Smooth muscle cell (in vitro differentiated cells): ENCODE results near the gene ROMO1. TPM values are rescaled to one million over a fixed set of nuclear protein-coding genes. Genes with fewer than 3 reads are reported as not detected.

Source experiments
- DNase-seq: peaks from one replicate; lab custom pipeline; 2025; ENCODE audit not compliant: unreplicated experiment; lab: John Stamatoyannopoulos, UW
- H2AFZ ChIP-seq: fragments of 200-600 bp; sonication (generic); 2 replicates; pipeline ENCODE4 v1.6.0; 2016; ENCODE audit warnings: antibody characterized with exemption, low read depth, mild to moderate bottlenecking
- H3F3A ChIP-seq: fragments of 200-600 bp; sonication (generic); 2 replicates; pipeline ENCODE4 v1.6.0; 2017; ENCODE audit warnings: antibody characterized with exemption, low read depth
- H3K27ac ChIP-seq: fragments of 200-600 bp; sonication (generic); 2 replicates; pipeline ENCODE4 v1.5.1; 2016; ENCODE audit warnings: low read depth, mild to moderate bottlenecking
- H3K27me3 ChIP-seq: fragments of 200-600 bp; sonication (generic); 2 replicates; pipeline ENCODE4 v1.6.1; 2016; ENCODE audit warnings: low read depth, mild to moderate bottlenecking
- H3K36me3 ChIP-seq: fragments of 200-600 bp; sonication (generic); 2 replicates; pipeline ENCODE4 v1.5.1; 2016; ENCODE audit warnings: low read depth
- H3K4me1 ChIP-seq: fragments of 200-600 bp; sonication (generic); 2 replicates; pipeline ENCODE4 v1.5.1; 2016; ENCODE audit warnings: low read depth
- H3K4me2 ChIP-seq: fragments of 200-600 bp; sonication (generic); 2 replicates; pipeline ENCODE4 v1.6.0; 2016; ENCODE audit warnings: mild to moderate bottlenecking
- H3K4me3 ChIP-seq: fragments of 200-600 bp; sonication (generic); 2 replicates; pipeline ENCODE4 v1.5.1; 2016; ENCODE audit warnings: mild to moderate bottlenecking
- H3K79me2 ChIP-seq: fragments of 200-600 bp; sonication (generic); 2 replicates; pipeline ENCODE4 v1.6.0; 2016; ENCODE audit warnings: low read depth, mild to moderate bottlenecking
- H3K9ac ChIP-seq: fragments of 200-600 bp; sonication (generic); 2 replicates; pipeline ENCODE4 v1.6.0; 2016; ENCODE audit warnings: low read depth
- H3K9me3 ChIP-seq: fragments of 200-600 bp; sonication (generic); replicated peaks from 2 replicates; pipeline ENCODE4 v1.5.1; 2016; ENCODE audit warnings: low read depth
- H4K20me1 ChIP-seq: fragments of 200-600 bp; sonication (generic); 2 replicates; pipeline ENCODE4 v1.6.0; 2016; ENCODE audit warnings: low read depth
- CTCF ChIP-seq: fragments of 200-600 bp; sonication (generic); IDR thresholded peaks from 2 replicates; pipeline ENCODE4 v1.5.1; 2017; ENCODE audit warnings: borderline replicate concordance, mild to moderate bottlenecking, antibody characterized with exemption; ENCODE audit not compliant: insufficient read depth, poor library complexity, severe bottlenecking
- WGBS: methylation state at CpG from one replicate; pipeline ENCODE4 v1.1.7; 2016; ENCODE audit warnings: low lambda C conversion rate; 5-methylcytosine and 5-hydroxymethylcytosine counted together
- polyA plus RNA-seq: library from polyadenylated mRNA; unstranded; fragments of >200 nt; fragmentation: Nextera tagmentation; extraction: Ambion mirVana; gene quantifications from 2 replicates; pipeline ENCODE4 v1.2.1, GENCODE V29; 2016
- total RNA-seq: library from RNA; depleted of rRNA; stranded (reverse); fragments of >200 nt; gene quantifications from 2 replicates; pipeline ENCODE4 v1.2.3, GENCODE V29; 2014

ROMO1 gene
- total RNA-seq = 252 and 523 TPM in 2 replicates
- 694 and 771 TPM in 2 replicates for polyA plus RNA-seq

DNA sequence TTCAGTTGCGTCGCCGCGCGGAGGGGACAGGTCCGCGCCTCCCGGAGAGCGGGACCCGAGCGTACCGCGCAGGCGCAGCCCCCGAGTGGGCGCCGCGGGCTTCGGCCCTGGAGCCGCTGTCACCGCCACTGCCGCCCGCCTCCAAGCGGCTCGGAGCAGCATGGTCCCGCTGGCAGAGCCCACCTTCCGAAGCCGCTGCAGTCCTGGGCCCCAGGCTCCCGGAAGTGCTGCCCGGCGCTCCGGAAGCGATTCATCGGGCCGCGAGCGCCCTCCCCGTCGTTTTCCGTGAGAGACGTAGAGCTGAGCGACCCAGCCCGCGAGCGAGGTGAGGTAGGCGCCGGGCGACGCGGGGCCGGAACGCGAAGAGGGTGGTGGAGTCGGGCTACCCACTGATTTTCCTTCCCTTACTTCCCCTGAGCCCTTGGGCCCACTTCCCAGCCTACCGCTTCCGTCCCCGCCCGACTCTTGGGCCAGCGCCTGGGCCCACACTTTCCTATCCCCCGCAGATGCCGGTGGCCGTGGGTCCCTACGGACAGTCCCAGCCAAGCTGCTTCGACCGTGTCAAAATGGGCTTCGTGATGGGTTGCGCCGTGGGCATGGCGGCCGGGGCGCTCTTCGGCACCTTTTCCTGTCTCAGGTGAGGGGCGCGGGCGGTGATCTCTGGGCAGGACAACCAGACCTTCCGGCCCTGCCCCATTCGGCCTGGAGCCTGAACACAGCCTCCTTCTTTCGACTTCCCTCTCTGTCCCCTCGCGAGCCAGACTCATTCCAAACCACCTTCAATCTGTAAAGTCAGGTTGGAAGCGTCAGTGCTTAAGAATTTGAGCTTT lies at the start of gene ROMO1, which contains the start of gene NFS1:
TSS of gene ROMO1 (plus strand) at position 279 of the 830 bp plus-strand sequence. CDS start at position 507, 228 bp downstream.
TSS of gene NFS1 (minus strand) at position 226 of the 830 bp plus-strand sequence. CDS start at position 162, 64 bp downstream.
- WGBS = under 1% methylated on average over 67 of the region's 81 CpGs
- no peak for TF ChIP-seq CTCF
- Histone ChIP-seq H3F3A (peaks cover 41% of the 10 kb centered on the region), H3K4me2 (peak within 1 kb of the TSS; percentile 93), H4K20me1 (peaks cover 28% of the 10 kb centered on the region), H3K27ac (peak within 1 kb of the TSS; percentile 94), H3K9ac (peak within 1 kb of the TSS; percentile 94), H3K27me3 (no peaks in the 10 kb centered on the region), H2AFZ (peak within 1 kb of the TSS; percentile 80), H3K36me3 (peaks cover 12% of the 10 kb centered on the region), H3K4me3 (peak within 1 kb of the TSS; percentile 81), H3K9me3 (no peaks in the 10 kb centered on the region), H3K4me1 (peaks cover 10% of the 10 kb centered on the region), H3K79me2 (peaks cover 18% of the 10 kb centered on the region)
- DNase-seq = peak; percentile 48

DNA sequence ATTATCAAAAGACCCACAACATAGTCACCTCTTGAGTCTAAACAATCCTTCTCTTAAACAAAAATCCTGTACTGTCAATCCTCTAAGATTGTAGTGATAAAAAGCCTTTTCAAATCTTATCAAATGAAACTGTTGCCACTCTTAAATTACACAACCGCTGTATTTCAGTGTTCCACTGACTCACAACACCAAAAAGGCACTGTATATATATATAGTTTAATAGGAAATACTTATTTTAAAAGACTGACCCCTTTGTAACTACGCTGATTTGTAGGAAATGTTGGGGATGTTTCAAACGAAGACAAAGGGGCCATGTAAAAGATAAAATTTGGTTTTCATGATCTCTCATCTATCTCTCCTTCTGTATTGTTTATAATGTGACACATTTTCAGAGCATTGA lies 48.6 kb upstream of the ROMO1 start:
- Histone ChIP-seq H3K27ac (no peak overlapping the region), H3F3A (no peaks in the 10 kb centered on the region), H3K9me3 (no peaks in the 10 kb centered on the region), H3K27me3 (no peaks in the 10 kb centered on the region), H3K4me1 (no peaks in the 10 kb centered on the region), H4K20me1 (peaks cover 100% of the 10 kb centered on the region), H3K4me2 (no peak overlapping the region), H3K9ac (no peak overlapping the region), H3K4me3 (no peak overlapping the region), H3K36me3 (peaks cover 4% of the 10 kb centered on the region), H2AFZ (no peak overlapping the region), H3K79me2 (peaks cover 100% of the 10 kb centered on the region)
- DNase-seq = no peak
- WGBS = 93% methylated on average over 3 of the region's 3 CpGs
- no peak for TF ChIP-seq CTCF

DNA sequence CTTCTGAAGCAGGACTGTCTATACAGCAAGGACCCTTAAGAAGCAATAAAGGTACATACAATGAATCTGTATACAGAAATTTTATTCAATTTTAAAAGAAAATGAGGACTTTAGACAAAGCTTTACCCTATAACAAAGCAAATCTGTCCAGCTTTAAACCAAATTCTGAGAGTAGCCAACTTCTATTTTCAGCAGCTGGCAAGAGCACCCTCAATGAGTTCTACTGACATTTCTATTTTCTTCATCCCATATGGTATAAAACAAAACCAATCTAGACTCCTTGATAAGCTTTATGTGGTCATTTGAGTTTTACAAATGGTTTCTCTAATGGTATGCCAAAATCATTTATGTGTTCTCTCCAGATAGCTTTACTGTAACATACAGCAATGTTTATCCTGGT lies 47.2 kb upstream of the ROMO1 start:
- H3K4me2 ChIP-seq = no peak overlapping the region
- H3K9me3 ChIP-seq = no peaks in the 10 kb centered on the region
- TF ChIP-seq CTCF = no peak
- DNase-seq = no peak
- H3K36me3 ChIP-seq = peaks cover 4% of the 10 kb centered on the region
- H3K4me1 ChIP-seq = no peaks in the 10 kb centered on the region
- H3F3A ChIP-seq = no peaks in the 10 kb centered on the region
- H4K20me1 ChIP-seq = peaks cover 100% of the 10 kb centered on the region
- H3K27ac ChIP-seq = no peak overlapping the region
- H3K9ac ChIP-seq = no peak overlapping the region
- no peaks in the 10 kb centered on the region for H3K27me3 ChIP-seq
- H3K79me2 ChIP-seq = peaks cover 100% of the 10 kb centered on the region
- H2AFZ ChIP-seq = no peak overlapping the region
- no peak overlapping the region for H3K4me3 ChIP-seq
